H9 (cell line): ENCODE measurements around the gene MAEA. TPM values are rescaled to one million over a fixed set of nuclear protein-coding genes. Genes with fewer than 3 reads are reported as not detected.

ENCODE experiments used
- DNase-seq: peaks from one replicate; pipeline ENCODE4 v3.0.0-alpha.2; 2017
- H2AFZ ChIP-seq: one replicate; pipeline ENCODE4 v1.6.1; 2013; ENCODE audit warnings: mild to moderate bottlenecking, low read length, control low read depth, moderate library complexity
- H2AK5ac ChIP-seq: 2 replicates; pipeline ENCODE4 v1.6.1; 2013; ENCODE audit warnings: low read length, control low read depth, mixed read lengths; ENCODE audit not compliant: insufficient read length
- H2BK120ac ChIP-seq: one replicate; pipeline ENCODE4 v1.6.1; 2013; ENCODE audit warnings: low read depth, mild to moderate bottlenecking, low read length, control low read depth, inconsistent platforms; ENCODE audit not compliant: poor library complexity, severe bottlenecking
- H2BK12ac ChIP-seq: 2 replicates; pipeline ENCODE4 v1.6.1; 2013; ENCODE audit warnings: low read length, control low read depth, mixed read lengths, low read depth; ENCODE audit not compliant: insufficient read length
- H2BK15ac ChIP-seq: 2 replicates; pipeline ENCODE4 v1.6.1; 2013; ENCODE audit warnings: low read depth, low read length, control low read depth
- H2BK20ac ChIP-seq: one replicate; pipeline ENCODE4 v1.6.1; 2013; ENCODE audit warnings: low read depth, mild to moderate bottlenecking, low read length, control low read depth, inconsistent platforms; ENCODE audit not compliant: poor library complexity, severe bottlenecking
- H2BK5ac ChIP-seq: 2 replicates; pipeline ENCODE4 v1.6.1; 2013; ENCODE audit warnings: low read length, control low read depth, mixed read lengths; ENCODE audit not compliant: insufficient read length
- H3K14ac ChIP-seq: 2 replicates; pipeline ENCODE4 v1.6.1; 2013; ENCODE audit warnings: low read length, control low read depth; ENCODE audit not compliant: insufficient read depth
- H3K18ac ChIP-seq: 2 replicates; pipeline ENCODE4 v1.6.1; 2013; ENCODE audit warnings: low read depth, mild to moderate bottlenecking, mixed read lengths, low read length, control low read depth; ENCODE audit not compliant: insufficient read length
- H3K23ac ChIP-seq: 2 replicates; pipeline ENCODE4 v1.6.1; 2013; ENCODE audit warnings: low read length, control low read depth, mixed read lengths, low read depth; ENCODE audit not compliant: insufficient read length
- H3K23me2 ChIP-seq: 2 replicates; pipeline ENCODE4 v1.6.1; 2013; ENCODE audit warnings: low read depth, mild to moderate bottlenecking, mixed read lengths, low read length, control low read depth; ENCODE audit not compliant: insufficient read length, poor library complexity, severe bottlenecking
- H3K27ac ChIP-seq: 2 replicates; pipeline ENCODE4 v1.5.1; 2013; ENCODE audit warnings: low read length, control low read depth, mixed read lengths, low read depth; ENCODE audit not compliant: insufficient read length
- H3K27me3 ChIP-seq: 2 replicates; pipeline ENCODE4 v1.6.1; 2013; ENCODE audit warnings: low read length, control low read depth, inconsistent platforms; ENCODE audit not compliant: insufficient read depth
- H3K4ac ChIP-seq: 2 replicates; pipeline ENCODE4 v1.6.1; 2013; ENCODE audit warnings: low read depth, mild to moderate bottlenecking, control low read depth, inconsistent platforms, low read length, moderate library complexity
- H3K4me1 ChIP-seq: 2 replicates; pipeline ENCODE4 v1.6.1; 2013; ENCODE audit warnings: low read length, control low read depth, inconsistent platforms; ENCODE audit not compliant: insufficient read depth
- H3K4me2 ChIP-seq: 2 replicates; pipeline ENCODE4 v1.6.1; 2013; ENCODE audit warnings: low read length, control low read depth, mixed read lengths; ENCODE audit not compliant: insufficient read length, insufficient read depth
- H3K56ac ChIP-seq: 2 replicates; pipeline ENCODE4 v1.6.1; 2013; ENCODE audit warnings: low read depth, mild to moderate bottlenecking, mixed read lengths, low read length, control low read depth; ENCODE audit not compliant: insufficient read length
- H3K79me1 ChIP-seq: 2 replicates; pipeline ENCODE4 v1.6.1; 2013; ENCODE audit warnings: low read depth, mild to moderate bottlenecking, moderate library complexity, low read length, control low read depth, inconsistent platforms; ENCODE audit not compliant: insufficient read depth, poor library complexity, severe bottlenecking
- H3K79me2 ChIP-seq: 2 replicates; pipeline ENCODE4 v1.6.1; 2013; ENCODE audit warnings: low read length, control low read depth, inconsistent platforms; ENCODE audit not compliant: insufficient read depth
- H3K9ac ChIP-seq: 2 replicates; pipeline ENCODE4 v1.6.1; 2013; ENCODE audit warnings: low read length, control low read depth, mixed read lengths; ENCODE audit not compliant: insufficient read length; ENCODE audit errors: extremely low read depth
- H3K9me3 ChIP-seq: one replicate; pipeline ENCODE4 v1.6.1; 2013; ENCODE audit warnings: low read depth, low read length, inconsistent platforms; ENCODE audit not compliant: control insufficient read depth
- H3T11ph ChIP-seq: one replicate; pipeline ENCODE4 v1.6.1; 2013; ENCODE audit warnings: mild to moderate bottlenecking, low read length, control low read depth, inconsistent platforms
- H4K20me1 ChIP-seq: one replicate; pipeline ENCODE4 v1.6.1; 2013; ENCODE audit not compliant: control insufficient read depth, insufficient read length, insufficient read depth
- H4K5ac ChIP-seq: 2 replicates; pipeline ENCODE4 v1.6.1; 2013; ENCODE audit warnings: low read depth, mild to moderate bottlenecking, mixed read lengths, low read length, control low read depth; ENCODE audit not compliant: insufficient read length
- H4K8ac ChIP-seq: replicated peaks from 2 replicates; pipeline ENCODE4 v1.6.1; 2013; ENCODE audit warnings: low read length, control low read depth, mixed read lengths, low read depth; ENCODE audit not compliant: insufficient read length
- H4K91ac ChIP-seq: 2 replicates; pipeline ENCODE4 v1.6.1; 2013; ENCODE audit warnings: low read depth, mild to moderate bottlenecking, moderate library complexity, mixed read lengths, low read length, control low read depth; ENCODE audit not compliant: insufficient read length
- H3K27ac Mint-ChIP-seq, 3 experiments: 2 replicates in 2 of 3; 3 replicates in 1 of 3; pipeline ENCODE4 v1.8.0; 2020 to 2021; ENCODE audit warnings: mixed read lengths in 3 of 3, mild to moderate bottlenecking in 1 of 3, moderate library complexity in 1 of 3
- H3K27me3 Mint-ChIP-seq: 2 replicates; pipeline ENCODE4 v1.8.0; 2021; ENCODE audit warnings: low read depth, mild to moderate bottlenecking, moderate library complexity, mixed read lengths
- H3K36me3 Mint-ChIP-seq, 3 experiments: 2 replicates in 2 of 3; 3 replicates in 1 of 3; pipeline ENCODE4 v1.8.0; 2020 to 2021; ENCODE audit warnings: low read depth in 3 of 3, mixed read lengths in 3 of 3; ENCODE audit not compliant: insufficient read depth in 1 of 3
- H3K4me1 Mint-ChIP-seq, 2 experiments: 2 replicates each; pipeline ENCODE4 v1.8.0; 2020; ENCODE audit warnings: mixed read lengths in 2 of 2
- H3K4me3 Mint-ChIP-seq, 2 experiments: 2 replicates in 1 of 2; 3 replicates in 1 of 2; pipeline ENCODE4 v1.8.0; 2020 to 2021; ENCODE audit warnings: mild to moderate bottlenecking in 2 of 2, mixed read lengths in 2 of 2, moderate library complexity in 1 of 2
- H3K9me3 Mint-ChIP-seq, 2 experiments: 2 replicates in 1 of 2; 3 replicates in 1 of 2; pipeline ENCODE4 v1.8.0; 2020; ENCODE audit warnings: mild to moderate bottlenecking in 2 of 2, mixed read lengths in 2 of 2, moderate library complexity in 1 of 2
- CTCF ChIP-seq: fragments of 200-600 bp; sonication (generic); conservative IDR thresholded peaks from 3 replicates; pipeline ENCODE4 v1.8.0; 2021; ENCODE audit warnings: antibody characterized with exemption, mild to moderate bottlenecking
- WGBS: extraction: QIAGEN DNeasy Blood & Tissue Kit; methylation state at CpG from one replicate; pipeline ENCODE4 v1.1.7; 2013; ENCODE audit warnings: missing lambda C conversion rate, low lambda C conversion rate, mixed read lengths; ENCODE audit not compliant: insufficient read length; ENCODE audit errors: extremely low coverage; 5-methylcytosine and 5-hydroxymethylcytosine counted together
- total RNA-seq: library from RNA; stranded (reverse); gene quantifications from 2 replicates; pipeline ENCODE4 v1.2.1, GENCODE V29; 2021

Gene MAEA
- total RNA-seq, 1 experiment from 2014 or later: 85.6 TPM

GRCh38 chr4:1252928-1253492 lies 36.7 kb upstream of the MAEA start:
- no peak overlapping the region for H3K9ac ChIP-seq
- no peak overlapping the region for H2BK5ac ChIP-seq
- H3K4me2 ChIP-seq: no peak overlapping the region
- no peak overlapping the region for H4K5ac ChIP-seq
- H2BK15ac ChIP-seq: no peak overlapping the region
- DNase-seq: no peak
- no peak overlapping the region for H3K14ac ChIP-seq
- H3K79me1 ChIP-seq: no peaks in the 10 kb centered on the region
- H3K56ac ChIP-seq: no peak overlapping the region
- TF ChIP-seq CTCF: no peak
- Mint-ChIP-seq H3K27ac (no peak overlapping the region), H3K36me3 (peaks cover 43 to 50% (median 44%) of the 10 kb centered on the region in 3 experiments), H3K27me3 (peaks cover 53% of the 10 kb centered on the region), H3K9me3 (peaks cover 71 to 81% of the 10 kb centered on the region in 2 experiments), H3K4me3 (no peak overlapping the region), H3K4me1 (no peaks in the 10 kb centered on the region)
- H4K20me1 ChIP-seq: no peaks in the 10 kb centered on the region
- H2BK12ac ChIP-seq: no peak overlapping the region
- no peak overlapping the region for H3K18ac ChIP-seq
- H2BK20ac ChIP-seq: no peak overlapping the region
- no peak overlapping the region for H2AFZ ChIP-seq
- no peaks in the 10 kb centered on the region for H3K27me3 ChIP-seq
- H3K27ac ChIP-seq: no peak overlapping the region
- H3K79me2 ChIP-seq: no peaks in the 10 kb centered on the region
- no peak overlapping the region for H2AK5ac ChIP-seq
- H4K91ac ChIP-seq: no peak overlapping the region
- H4K8ac ChIP-seq: no peak overlapping the region
- peaks cover 38% of the 10 kb centered on the region for H3K9me3 ChIP-seq
- no peak overlapping the region for H3K23ac ChIP-seq
- no peak overlapping the region for H3T11ph ChIP-seq
- no peak overlapping the region for H2BK120ac ChIP-seq
- no CpG with 5 or more reads among the region's 6 CpGs for WGBS
- no peak overlapping the region for H3K4ac ChIP-seq
- H3K4me1 ChIP-seq: no peaks in the 10 kb centered on the region
- peaks cover 7% of the 10 kb centered on the region for H3K23me2 ChIP-seq
